SK-N-MC (cell line): ENCODE data around the gene TOX4.

Experiments
- EZH2 ChIP-seq: fragments of 200-600 bp; sonication (generic); IDR thresholded peaks from one replicate; pipeline ENCODE4 v1.6.1; 2017; ENCODE audit warnings: antibody characterized with exemption
- FOXP2 ChIP-seq: optimal IDR thresholded peaks from 2 replicates; pipeline ENCODE3; 2011; ENCODE audit warnings: mild to moderate bottlenecking, moderate library complexity; ENCODE audit not compliant: insufficient read depth; ENCODE audit errors: extremely low read length, control extremely low read depth
- POLR2AphosphoS5 ChIP-seq: IDR thresholded peaks from 2 replicates; pipeline ENCODE4 v1.6.1; 2012; ENCODE audit warnings: mild to moderate bottlenecking, low read depth, low read length, borderline replicate concordance

- no peak for TF ChIP-seq POLR2AphosphoS5
- no peak for TF ChIP-seq EZH2
- no peak for TF ChIP-seq FOXP2
Observed at GRCh38 chr14:21543521-21543960, 66.5 kb downstream of the TOX4 start.
